SK-N-MC (cell line): Measurements from ENCODE around the gene PPM1K.

ENCODE experiments used
- EZH2 ChIP-seq: fragments of 200-600 bp; sonication (generic); IDR thresholded peaks from one replicate; pipeline ENCODE4 v1.6.1; 2017; ENCODE audit warnings: antibody characterized with exemption
- POLR2AphosphoS5 ChIP-seq: IDR thresholded peaks from 2 replicates; pipeline ENCODE4 v1.6.1; 2012; ENCODE audit warnings: mild to moderate bottlenecking, low read depth, low read length, borderline replicate concordance

- TF ChIP-seq POLR2AphosphoS5 = no peak
- no peak for TF ChIP-seq EZH2
Observed at GRCh38 chr4:88251924-88252323, 32.4 kb downstream of the PPM1K start.
